DND-41 (cell line): Measurements from ENCODE around the gene KRTAP5-4.

Source experiments
- EZH2 ChIP-seq: IDR thresholded peaks from 3 replicates; pipeline ENCODE4 v1.6.1; 2012; ENCODE audit warnings: borderline replicate concordance, low read depth, mild to moderate bottlenecking, moderate library complexity, low read length, inconsistent platforms; ENCODE audit not compliant: severe bottlenecking
- TF ChIP-seq, protein P1 (sequence below): IDR thresholded peaks from 2 replicates; pipeline ENCODE4 v1.5.1; 2012; ENCODE audit warnings: borderline replicate concordance, low read length, moderate library complexity, mild to moderate bottlenecking; ENCODE audit not compliant: poor library complexity, severe bottlenecking; ENCODE audit errors: extremely low read depth

DNA sequence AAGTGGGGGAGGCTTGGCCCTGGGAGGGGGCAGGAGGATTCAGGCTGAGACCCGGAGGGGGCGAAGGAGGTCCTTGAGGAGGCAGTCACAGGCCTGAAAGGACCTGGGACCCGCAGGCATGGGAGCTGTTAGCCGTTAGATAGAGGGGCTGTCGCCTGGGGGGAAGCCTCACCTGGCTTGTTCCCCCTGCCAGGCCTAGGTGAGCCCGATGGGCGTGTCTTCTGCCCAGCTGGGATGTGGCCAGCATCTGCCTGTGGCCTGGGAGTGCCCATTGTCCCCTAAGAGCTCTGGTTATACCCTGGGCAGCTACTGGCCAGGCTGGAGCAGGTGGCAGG lies 48.1 kb downstream of the KRTAP5-4 start:
- TF ChIP-seq, protein P1, sequence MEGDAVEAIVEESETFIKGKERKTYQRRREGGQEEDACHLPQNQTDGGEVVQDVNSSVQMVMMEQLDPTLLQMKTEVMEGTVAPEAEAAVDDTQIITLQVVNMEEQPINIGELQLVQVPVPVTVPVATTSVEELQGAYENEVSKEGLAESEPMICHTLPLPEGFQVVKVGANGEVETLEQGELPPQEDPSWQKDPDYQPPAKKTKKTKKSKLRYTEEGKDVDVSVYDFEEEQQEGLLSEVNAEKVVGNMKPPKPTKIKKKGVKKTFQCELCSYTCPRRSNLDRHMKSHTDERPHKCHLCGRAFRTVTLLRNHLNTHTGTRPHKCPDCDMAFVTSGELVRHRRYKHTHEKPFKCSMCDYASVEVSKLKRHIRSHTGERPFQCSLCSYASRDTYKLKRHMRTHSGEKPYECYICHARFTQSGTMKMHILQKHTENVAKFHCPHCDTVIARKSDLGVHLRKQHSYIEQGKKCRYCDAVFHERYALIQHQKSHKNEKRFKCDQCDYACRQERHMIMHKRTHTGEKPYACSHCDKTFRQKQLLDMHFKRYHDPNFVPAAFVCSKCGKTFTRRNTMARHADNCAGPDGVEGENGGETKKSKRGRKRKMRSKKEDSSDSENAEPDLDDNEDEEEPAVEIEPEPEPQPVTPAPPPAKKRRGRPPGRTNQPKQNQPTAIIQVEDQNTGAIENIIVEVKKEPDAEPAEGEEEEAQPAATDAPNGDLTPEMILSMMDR, result no peak
- no peak for TF ChIP-seq EZH2
